Measurements from ENCODE around the gene CAMSAP2.

CAMSAP2 gene, protein sequence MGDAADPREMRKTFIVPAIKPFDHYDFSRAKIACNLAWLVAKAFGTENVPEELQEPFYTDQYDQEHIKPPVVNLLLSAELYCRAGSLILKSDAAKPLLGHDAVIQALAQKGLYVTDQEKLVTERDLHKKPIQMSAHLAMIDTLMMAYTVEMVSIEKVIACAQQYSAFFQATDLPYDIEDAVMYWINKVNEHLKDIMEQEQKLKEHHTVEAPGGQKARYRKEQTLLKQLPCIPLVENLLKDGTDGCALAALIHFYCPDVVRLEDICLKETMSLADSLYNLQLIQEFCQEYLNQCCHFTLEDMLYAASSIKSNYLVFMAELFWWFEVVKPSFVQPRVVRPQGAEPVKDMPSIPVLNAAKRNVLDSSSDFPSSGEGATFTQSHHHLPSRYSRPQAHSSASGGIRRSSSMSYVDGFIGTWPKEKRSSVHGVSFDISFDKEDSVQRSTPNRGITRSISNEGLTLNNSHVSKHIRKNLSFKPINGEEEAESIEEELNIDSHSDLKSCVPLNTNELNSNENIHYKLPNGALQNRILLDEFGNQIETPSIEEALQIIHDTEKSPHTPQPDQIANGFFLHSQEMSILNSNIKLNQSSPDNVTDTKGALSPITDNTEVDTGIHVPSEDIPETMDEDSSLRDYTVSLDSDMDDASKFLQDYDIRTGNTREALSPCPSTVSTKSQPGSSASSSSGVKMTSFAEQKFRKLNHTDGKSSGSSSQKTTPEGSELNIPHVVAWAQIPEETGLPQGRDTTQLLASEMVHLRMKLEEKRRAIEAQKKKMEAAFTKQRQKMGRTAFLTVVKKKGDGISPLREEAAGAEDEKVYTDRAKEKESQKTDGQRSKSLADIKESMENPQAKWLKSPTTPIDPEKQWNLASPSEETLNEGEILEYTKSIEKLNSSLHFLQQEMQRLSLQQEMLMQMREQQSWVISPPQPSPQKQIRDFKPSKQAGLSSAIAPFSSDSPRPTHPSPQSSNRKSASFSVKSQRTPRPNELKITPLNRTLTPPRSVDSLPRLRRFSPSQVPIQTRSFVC (N-terminal part only)

DNA sequence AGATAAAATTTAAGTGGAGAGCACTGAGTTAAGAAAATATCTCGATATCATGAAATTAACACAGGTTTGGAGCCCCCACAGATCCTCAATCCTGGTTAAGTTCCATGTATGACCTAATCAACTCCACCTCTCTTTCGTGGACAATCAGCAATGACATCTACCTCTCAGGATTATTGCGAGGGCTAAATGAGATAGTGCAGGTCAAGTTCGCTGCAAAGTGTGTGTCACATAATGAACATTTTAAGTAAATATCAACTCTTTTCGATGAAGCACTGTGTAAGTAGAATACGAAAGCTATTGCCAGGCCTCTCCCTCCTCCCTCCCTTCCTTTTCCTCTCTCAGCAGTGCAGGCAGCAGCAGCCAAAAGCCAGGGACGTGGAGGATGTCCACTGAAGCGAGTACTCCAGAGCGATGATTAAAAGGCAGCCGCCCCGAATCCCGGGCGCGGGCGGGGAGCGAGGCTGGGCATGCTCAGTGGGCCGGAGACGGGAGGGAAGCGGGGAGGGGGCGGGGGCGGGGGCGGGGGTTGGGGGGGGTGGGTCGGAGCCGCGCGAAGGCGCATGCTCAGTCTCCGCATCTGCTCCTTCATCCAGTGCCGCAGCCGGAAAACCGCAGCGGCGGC, at the start of gene CAMSAP2:
TSS of gene CAMSAP2 (plus strand) at position 567 of the 622 bp plus-strand sequence. CDS start 935 bp downstream, outside the sequence.
- peak within 1 kb of the TSS; percentile 95 for H3K4me3 ChIP-seq (ENCODE audit: low read depth, low read length)

DNA sequence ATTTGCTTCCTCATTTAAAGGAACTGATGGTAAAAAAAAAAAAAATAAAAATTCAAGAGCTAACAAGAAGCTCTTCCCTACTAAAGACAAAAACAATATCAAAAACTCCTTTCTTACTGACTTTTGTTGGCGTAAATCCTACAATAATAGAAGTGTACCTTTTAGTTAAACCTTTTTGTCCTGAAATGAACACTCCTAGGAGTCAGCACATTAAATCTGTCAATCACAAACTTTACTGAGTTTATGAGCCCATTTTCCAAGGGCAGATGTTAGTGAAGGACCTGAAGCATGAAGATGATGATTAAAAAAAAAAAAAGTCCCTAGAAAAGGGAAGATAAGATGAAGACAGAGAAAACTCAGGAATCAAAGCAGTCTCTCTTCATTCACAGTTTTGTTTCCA, 46.4 kb upstream of the CAMSAP2 start:
- no peak overlapping the region for H3K4me3 ChIP-seq (ENCODE audit: low read depth, low read length)

DNA sequence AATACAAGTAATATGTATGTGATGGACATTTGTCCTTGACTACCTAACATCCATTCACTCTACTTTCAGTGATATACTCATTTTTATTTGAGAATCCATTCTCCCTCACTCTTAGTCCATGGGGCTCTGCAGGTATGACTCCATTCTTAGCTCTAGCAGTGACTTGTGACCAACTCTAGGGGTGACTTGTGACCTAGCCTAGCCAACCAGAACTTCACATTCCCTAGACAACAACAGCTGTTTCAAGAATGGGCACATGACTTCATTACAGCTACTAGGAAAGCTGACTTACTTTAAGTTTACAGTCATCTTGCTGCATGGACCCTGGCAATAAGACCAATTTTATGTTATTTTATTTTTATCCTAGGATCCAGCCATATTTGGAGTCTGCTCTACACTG, 45.4 kb upstream of the CAMSAP2 start:
- no peak overlapping the region for H3K4me3 ChIP-seq (ENCODE audit: low read depth, low read length)

DNA sequence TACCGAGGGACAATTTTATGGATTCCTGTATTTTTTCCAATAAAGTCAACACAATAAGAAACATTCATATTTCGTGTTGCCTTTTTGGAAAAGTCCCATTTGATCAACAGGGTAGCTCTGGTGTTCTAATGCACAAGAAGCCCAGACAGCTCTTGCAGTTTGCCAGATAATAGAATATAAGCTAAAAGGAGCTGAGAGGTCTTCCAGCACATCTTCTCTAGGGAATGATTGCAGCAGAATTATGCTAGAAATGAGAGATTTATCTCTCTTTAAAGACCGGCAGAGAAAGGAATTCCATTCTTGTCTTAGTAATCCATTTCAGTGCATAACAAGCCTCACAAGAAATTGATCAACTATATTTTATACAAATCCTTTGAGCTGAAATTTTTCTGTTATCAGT, 44.0 kb upstream of the CAMSAP2 start:
- H3K4me3 ChIP-seq (ENCODE audit: low read depth, low read length), result no peak overlapping the region

DNA sequence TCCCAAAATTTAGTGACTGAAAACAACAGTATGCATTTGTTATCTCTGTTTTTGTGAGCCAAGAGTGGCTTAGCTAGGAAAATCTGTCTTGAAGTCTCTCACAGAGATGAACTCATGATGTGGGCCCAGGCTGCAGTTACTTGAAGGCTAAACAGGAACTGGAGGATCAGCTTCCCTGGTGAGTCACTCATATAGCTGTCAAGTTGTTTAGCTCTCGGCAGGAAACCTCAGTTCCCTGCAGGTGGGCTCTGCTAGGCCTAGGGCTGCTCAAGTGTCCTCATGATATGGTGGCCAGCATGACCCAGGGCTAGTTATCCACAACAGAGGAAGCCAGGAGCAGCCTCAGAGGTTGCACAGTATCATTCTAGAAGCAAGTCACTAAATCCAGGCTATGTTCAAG, 38.8 kb upstream of the CAMSAP2 start:
- no peak overlapping the region for H3K4me3 ChIP-seq (ENCODE audit: low read depth, low read length)

DNA sequence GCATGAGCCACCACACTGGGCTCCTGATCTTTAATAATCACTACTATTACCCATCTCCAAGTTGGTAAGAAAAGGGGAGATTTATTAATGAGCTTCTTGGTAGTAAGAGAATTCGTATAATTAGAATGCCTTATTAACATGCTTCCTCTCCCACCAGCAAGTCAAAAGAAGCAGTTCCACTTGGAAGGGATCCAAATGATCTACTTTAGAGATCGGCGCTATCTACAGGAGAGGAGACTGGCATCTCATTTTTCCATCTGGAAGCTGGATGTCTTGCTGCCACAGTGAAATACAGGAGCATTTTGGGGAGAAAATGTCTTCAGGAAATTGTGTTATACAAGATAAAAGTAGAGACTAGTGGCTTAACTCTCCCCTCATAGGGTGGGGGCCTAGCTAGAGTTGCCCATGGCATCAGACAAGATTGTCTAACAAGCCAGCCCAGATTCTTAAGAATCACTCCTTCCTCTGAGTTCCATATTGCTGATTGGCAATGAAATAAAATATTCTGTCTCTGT, 33.6 kb upstream of the CAMSAP2 start:
- H3K4me3 ChIP-seq (ENCODE audit: low read depth, low read length), result no peak overlapping the region

DNA sequence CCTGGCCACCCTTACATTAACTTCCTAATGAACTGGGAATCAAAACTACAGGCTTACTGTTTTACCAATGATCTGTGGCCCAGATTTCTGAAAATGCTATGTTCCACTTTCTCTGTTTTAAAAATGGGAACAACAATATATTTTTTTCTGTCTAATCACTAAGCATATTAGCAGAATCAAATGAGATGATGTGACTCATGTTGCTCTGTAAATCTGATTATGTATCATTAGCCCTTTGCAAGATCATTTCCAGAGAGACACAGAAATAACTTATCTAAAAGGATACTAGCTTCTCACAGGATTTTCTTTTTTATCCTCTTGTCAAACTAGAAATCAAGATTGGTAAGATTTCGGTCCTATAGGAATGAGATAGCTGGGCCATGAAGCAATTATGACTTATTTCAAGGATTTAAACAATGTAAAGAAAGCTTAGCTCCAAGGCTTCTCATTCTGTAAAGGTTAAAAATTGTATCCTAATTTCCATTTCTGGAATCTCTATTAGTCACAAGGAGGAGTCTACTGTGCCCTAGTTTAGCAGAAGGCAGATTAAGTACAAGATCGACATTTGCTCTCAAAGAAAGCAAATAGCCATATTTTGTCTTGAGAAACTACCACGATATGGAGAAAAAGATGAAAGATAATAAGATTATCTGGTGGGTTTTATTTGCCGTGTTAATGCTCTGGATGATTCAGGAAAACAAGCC, 32.4 kb upstream of the CAMSAP2 start:
- H3K4me3 ChIP-seq (ENCODE audit: low read depth, low read length), result no peak overlapping the region

DNA sequence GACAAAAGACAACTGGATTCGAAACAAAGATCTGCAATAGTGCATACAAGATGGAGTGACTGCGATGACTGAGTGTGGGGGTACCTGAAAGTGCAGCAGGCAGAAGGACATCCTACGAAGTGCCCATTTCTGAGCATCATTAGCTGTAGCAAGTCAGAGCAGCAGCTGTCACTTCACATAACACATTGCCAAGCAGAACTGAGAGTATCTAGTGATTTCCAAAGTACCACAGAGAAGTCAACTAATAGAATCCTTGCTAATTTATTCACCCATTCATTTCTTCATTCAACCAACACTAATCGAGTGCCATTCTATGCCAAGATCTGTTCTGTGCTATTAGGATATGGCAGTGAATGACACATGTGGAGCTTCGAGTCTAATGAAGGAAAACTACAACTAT, 31.6 kb upstream of the CAMSAP2 start:
- no peak overlapping the region for H3K4me3 ChIP-seq (ENCODE audit: low read depth, low read length)

DNA sequence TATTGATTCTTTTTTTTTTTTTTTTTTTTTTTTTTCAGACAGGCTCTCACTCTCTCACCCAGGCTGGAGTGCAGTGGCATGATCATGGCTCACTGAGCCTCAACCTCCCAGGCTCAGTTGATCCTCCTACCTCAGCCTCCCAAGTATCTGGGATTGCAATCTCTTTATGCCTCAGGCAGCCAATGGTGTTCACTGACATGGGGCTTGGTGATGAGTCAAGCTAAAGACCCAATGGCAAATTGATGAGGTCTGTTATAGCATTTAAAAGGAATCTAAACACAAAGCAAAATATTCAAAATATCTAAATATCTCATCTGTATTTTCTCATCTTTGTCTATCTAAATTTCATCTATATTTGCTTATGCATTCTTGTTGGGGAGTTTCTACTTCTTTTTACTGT, 30.5 kb upstream of the CAMSAP2 start:
- H3K4me3 ChIP-seq (ENCODE audit: low read depth, low read length), result no peak overlapping the region

DNA sequence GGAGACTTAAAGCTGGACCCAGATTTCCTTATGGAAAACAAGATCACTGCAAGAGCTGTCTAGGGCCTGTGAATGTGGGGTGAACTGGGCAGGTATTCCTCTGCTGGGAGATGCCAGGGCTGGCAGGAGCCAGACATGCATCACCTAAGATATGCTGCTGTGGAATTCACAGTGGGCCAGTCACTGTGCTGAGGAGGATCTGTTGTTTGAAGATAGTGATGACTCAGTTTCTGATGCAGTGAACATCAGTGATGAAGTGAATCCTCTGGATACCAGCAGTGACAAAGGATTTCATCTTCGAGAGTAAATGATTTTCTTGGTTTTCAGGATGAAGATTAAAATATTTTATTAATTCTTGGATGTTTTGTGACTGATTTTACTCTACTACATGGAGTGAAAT, 29.9 kb upstream of the CAMSAP2 start:
- H3K4me3 ChIP-seq (ENCODE audit: low read depth, low read length), result no peak overlapping the region

DNA sequence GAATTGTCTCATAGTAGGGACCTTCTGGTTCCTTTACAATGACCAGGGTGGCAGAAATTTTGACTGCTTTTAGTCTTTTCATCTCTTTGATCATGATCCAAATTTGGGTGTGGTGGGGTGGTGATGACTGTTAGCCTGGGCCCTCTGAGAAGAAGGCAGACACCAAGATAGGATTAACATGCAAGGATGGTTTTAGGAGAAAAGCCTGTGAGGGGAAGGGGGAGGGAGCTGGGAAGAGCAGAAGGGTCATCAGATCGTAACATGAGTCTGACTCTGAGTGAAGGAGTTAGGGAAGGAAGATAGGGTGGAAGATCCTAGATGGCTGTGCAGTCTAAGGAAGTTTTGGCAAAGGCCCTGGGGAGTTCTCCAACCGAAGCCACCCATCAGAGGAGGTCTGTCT, 28.5 kb upstream of the CAMSAP2 start:
- no peak overlapping the region for H3K4me3 ChIP-seq (ENCODE audit: low read depth, low read length)

DNA sequence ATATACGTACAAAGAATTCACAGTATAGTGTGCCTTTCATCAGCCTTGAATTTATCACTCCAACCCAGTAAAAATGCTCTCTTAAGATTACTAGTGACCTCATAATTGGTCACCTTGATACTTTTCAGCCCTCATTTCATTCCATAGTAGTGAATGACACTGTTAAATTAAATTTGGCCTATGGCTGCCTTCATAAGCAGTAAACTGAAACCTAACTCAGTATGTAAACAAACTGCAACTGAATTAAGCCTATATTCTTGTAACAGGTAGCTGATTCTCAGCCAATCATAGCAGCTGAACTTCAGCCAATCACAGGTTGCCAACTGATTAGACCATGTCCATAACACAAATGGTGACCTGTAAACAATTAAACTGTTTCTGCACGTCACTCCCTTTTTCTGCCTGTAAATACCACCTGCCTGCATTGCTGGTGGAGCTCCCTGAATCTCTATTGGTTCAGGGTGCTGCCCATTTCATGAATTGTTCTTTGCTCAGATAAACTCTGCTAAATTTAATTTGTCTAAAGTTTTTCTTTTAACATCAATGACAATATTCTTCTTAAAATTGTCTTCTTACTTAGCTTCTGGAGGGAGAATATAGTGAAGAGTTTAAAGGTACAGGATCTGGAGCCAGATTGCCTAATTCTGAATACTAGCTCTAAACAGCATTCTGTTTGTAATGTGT, 24.0 kb upstream of the CAMSAP2 start:
- H3K4me3 ChIP-seq (ENCODE audit: low read depth, low read length), result no peak overlapping the region

DNA sequence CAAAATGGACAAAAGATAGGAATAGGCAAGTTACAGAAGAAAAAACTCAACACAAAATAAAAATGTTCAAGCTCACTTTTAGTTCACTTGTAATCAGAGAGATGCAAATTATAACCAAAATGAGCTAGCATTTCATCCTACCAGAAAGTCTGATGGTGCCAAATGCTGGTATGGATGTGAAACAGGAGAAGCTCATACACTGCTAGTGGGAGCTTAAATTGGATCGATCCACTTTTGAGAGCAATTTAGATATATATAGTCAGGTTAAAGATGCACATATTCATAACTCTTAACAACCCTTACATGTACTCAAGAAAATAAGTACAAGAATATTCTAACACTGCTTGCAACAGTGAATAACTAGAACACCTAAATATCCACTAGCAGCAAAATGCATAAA, 18.5 kb upstream of the CAMSAP2 start:
- H3K4me3 ChIP-seq (ENCODE audit: low read depth, low read length), result no peak overlapping the region

DNA sequence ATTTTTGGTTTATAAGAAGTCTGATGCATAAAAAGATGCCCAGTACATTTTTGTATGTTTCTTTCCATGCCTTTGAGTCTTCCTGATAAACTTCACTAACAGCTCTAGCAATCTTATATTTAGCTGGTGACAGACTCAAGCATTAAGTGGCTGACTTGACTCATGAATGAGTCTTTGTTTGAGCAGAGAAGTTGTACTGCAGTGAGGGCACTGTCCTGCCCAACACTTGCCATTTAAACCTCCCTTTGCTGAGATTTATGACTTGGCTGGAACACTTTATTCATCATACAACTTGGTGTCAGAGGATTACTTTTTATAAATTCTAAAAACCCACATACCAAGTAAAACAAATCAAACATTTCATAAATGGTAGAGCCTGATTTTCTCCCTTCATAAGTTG, 14.6 kb upstream of the CAMSAP2 start:
- no peak overlapping the region for H3K4me3 ChIP-seq (ENCODE audit: low read depth, low read length)

DNA sequence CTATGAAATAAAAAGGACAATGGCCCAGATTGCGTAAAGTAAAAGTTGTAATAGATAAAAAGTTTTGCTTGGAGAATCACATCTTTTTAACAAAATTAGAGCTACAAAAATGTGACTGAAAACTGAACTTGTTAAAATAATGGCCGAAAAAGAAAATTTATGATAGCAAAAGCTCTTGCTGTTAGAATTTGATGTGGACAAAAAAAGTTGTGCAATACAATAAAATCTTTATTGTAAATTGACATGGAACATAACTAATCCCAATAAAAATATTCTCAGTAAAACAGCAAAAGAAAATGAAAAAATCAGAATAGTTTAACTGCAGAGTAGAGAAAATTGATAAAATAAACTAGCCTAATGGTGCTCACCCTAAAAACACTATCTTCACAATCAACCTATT, 11.4 kb upstream of the CAMSAP2 start:
- H3K4me3 ChIP-seq (ENCODE audit: low read depth, low read length), result no peak overlapping the region

DNA sequence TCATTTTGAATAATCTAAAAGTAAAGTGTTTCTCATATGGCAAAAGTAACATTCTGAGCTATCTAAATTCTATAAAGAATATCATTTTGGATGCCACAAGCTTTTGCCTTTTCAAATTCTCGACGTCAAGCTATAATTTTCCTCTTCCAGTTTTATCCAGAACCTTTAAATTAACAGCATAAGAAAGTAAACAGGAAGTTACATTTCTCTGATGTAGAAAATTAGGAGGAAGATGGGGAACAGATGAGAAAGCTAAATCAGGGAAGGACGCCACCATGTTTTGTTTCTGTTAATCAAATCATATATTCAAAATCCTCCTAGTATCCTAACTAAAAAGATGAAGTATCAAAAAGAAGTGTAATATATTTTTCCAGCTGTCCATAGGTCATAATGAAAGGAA, 8.8 kb upstream of the CAMSAP2 start:
- no peak overlapping the region for H3K4me3 ChIP-seq (ENCODE audit: low read depth, low read length)

DNA sequence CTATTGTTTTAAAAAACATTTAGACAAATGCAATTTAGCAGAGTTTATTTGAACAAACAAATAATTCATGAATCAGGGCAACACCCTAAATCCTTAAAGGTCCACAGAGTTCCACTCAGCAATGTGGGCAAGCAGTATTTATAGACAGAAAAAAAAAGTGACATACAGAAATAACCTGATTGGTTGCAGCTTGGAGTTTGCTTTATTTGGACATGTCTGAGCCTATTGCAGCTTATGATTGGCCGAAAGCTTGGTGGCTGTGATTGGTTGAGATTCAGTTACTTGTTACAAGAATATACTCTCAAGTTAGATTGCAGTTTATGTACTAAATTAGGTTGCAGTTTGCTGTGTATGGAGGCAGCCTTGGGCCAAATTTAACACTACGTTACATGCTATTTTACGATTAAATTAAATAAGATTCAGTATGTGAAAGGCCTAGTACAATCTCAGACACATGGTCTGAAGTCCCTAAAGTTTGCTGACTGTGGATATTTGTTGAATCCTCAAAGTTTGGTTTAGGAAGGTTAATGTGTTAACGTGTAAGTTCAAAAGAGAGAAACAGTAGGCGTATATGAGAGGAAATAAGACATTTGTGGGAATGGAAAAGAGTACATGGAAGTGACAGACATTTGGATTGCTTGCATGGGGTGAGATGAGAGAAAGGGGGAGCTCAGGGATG, 6.9 kb upstream of the CAMSAP2 start:
- H3K4me3 ChIP-seq (ENCODE audit: low read depth, low read length), result no peak overlapping the region

DNA sequence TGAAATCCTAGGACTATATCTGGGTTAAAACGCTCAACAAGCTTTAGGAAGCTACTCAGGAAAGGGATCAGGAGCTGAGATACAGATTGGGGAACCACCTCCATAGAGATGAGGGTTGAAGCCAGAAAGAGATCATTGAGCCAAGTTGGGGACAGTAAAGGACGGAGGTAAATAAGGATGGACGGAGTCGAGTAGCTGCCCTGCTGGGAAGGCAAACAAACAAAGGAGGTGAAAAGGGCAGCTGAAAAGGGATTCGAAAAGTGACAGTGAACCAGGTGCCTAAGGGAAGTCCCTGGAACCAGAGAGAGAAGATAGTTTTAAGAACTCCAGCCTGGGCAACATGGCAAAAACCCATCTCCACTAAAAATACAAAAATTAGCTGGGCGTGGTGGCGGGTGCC, 6.3 kb upstream of the CAMSAP2 start:
- H3K4me3 ChIP-seq (ENCODE audit: low read depth, low read length), result no peak overlapping the region

DNA sequence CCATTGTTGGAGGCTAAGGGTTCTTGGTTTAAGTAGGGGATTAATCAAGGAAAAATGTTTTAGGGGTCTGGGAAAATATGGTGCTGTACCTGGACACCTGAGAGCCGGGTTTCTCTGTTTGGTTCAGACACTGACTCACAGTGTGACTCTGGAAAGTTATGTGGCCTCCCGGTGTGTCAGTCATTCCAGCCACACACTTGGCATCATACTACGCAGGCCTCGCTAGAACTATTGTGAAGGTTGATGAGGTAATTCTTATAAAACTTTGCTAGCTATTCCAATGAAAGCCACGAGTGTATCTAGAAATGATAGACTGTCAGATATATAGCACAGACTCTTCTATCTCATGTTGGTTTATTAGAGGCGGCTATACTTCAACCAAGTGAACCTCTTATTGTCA, 4.8 kb upstream of the CAMSAP2 start:
- no peak overlapping the region for H3K4me3 ChIP-seq (ENCODE audit: low read depth, low read length)

All from iPS-11a (cell line).